GM18907 (cell line): ENCODE results near the gene CD99L2.
"Not testable (repeated sequence)": the region's sequence is repeated elsewhere in the genome, so short reads cannot be mapped to it uniquely, and the experiment has no call there.

Experiments used
- ATAC-seq: cut with Tn5 transposase; IDR thresholded peaks from one replicate; pipeline ENCODE4 v1.9.1; 2021; ENCODE audit warnings: mild to moderate bottlenecking, moderate library complexity; ENCODE audit not compliant: unreplicated experiment

Gene CD99L2

DNA sequence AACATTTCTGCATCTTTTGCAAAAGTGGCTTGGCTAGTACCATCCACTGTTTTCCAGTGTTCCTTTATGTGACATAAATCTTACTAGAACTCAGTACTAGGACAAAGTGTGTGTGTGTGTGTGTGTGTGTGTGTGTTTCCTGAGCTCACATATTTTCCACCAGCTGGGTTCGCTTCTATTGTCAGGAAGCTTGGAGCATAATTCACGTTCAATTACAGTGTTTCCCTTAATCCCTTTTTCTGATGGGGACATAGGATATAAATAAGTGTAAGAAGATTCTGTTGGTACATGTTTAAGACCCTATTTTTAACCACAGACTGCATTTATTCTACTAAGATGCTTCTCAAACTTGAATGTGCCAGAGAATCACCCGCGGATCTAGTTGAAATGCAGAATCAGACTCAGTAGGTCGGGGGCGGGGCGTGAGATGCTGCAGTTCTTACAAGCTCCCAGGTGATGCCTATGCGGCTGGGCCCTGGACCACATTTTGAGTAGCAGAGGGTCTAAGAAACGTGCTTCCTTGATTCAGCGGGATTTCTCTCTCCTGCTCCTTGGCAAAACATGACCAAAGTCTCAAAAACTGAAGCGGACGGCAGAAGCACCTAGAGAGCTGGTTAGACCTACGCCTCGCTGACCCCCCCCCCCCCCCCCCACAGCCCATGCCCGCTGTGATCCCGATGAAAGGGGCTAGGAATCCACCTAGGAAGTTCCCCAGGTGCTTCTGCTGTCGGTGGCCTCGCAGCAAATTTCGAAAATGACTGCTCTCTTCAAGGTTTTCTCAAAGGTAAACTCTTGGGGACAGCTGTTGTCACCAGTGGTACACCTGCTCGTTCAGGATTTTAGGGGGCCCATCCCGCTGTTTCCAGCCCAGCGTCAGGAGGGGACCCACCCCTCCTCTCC, 797 bp downstream of the CD99L2 start:
- ATAC-seq, result no peak

- no peak for ATAC-seq
Measured at GRCh38 chrX:150896632-150897031, 1.8 kb downstream of the CD99L2 start.

DNA sequence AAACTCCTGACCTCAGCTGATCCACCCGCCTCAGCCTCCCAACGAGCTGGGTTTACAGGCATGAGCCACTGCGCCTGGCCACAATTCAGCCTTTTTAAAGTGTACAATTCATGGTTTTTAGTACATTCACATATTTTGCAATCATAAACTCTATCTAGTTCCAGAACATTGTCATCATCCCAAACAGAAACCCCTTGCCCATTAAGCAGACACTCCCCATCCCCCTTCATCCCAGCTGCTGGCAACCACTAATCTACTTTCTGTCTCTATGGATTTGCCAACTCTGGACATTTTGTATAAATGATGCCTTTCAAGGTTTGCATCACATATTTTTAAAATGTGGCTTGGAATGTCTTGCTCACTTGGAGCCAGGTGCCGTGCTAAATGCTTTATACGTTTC, 4.5 kb downstream of the CD99L2 start:
- no peak for ATAC-seq

DNA sequence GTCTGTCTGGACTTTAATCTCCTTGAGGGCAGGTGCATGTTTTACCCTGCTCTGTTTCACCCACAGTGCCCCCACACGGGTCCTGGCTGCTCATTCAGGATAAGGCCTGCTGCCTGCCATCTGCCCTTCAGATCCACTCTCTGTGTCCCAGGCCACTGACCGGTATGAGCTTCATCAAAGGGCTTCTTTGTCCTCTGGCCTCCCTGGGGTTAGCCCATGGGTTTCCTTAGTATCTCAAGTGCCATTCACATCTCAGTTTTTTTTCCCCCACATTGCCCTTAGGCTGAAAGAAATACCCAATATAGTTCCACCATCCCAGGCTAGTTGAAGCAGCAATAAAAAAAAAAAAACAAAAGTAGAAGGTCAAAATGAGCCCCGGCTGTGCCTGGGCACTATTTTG, 9.3 kb downstream of the CD99L2 start:
- ATAC-seq, result no peak

- no peak for ATAC-seq
Measured at GRCh38 chrX:150887906-150888465, 10.5 kb downstream of the CD99L2 start.

DNA sequence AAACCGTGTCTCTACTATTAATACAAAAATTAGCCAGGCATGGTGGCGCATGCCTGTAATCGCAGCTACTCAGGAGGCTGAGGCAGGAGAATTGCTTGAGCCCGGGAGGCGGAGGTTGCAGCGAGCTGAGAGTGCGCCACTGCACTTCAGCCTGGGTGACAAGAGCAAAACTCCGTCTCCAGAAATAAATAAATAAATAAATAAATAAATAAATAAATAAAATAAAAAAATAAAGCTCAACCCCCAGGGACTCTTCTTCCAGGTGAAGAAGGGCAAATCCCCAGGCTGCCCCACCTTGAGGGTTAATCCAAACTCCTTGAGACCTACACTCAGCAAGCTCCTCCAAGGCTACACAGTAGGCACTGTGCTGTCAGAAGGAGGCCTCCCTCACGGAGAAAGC, 11.2 kb downstream of the CD99L2 start:
- ATAC-seq, result not testable (repeated sequence)

- ATAC-seq, result no peak
Measured at GRCh38 chrX:150886381-150886780, 12.1 kb downstream of the CD99L2 start.

- ATAC-seq, result no peak
Measured at GRCh38 chrX:150880808-150881165, 17.7 kb downstream of the CD99L2 start.

GRCh38 chrX:150879855-150880807, 18.3 kb downstream of the CD99L2 start:
- peak; percentile 81 for ATAC-seq

- ATAC-seq, result not testable (repeated sequence)
Measured at GRCh38 chrX:150875621-150876020, 22.8 kb downstream of the CD99L2 start.

DNA sequence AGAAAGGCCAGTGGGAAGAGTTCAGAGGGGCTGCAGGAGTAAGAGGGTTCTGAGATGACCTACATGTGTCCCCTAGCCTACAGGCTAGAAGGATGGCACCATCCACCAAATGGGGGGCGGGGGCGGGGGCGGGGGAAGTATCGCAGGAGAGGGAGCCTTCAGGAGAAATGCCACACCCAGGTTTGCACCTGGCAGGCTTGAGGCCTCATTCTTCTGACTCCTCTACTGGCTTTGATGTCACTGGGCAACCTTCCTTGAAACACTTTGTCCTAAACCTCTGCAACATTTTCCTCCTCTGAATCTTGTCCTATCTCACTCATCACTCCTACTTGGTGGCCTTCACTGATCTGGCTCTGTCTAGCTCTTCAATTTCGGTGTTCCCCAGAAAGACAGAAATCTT, 24.0 kb downstream of the CD99L2 start:
- no peak for ATAC-seq

DNA sequence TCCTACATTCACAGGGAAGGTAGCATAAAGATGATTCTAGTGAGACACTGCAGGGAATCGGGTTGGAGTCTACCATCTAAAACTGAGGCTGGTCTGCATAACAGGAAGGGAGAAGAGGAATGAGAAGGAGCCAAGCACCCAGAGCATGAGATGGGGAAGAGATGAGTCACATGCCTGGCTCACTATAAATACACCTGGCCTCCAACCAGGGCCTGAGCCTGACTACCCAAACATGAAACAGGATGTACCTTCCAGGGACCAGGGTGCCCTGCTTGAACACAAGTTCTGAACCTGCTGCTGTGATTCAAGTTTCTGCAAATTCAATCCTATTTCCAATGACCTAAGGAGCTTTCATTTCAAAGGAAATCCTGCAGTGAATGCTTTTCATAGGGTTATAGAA, 24.9 kb downstream of the CD99L2 start:
- peak; percentile 71 for ATAC-seq

DNA sequence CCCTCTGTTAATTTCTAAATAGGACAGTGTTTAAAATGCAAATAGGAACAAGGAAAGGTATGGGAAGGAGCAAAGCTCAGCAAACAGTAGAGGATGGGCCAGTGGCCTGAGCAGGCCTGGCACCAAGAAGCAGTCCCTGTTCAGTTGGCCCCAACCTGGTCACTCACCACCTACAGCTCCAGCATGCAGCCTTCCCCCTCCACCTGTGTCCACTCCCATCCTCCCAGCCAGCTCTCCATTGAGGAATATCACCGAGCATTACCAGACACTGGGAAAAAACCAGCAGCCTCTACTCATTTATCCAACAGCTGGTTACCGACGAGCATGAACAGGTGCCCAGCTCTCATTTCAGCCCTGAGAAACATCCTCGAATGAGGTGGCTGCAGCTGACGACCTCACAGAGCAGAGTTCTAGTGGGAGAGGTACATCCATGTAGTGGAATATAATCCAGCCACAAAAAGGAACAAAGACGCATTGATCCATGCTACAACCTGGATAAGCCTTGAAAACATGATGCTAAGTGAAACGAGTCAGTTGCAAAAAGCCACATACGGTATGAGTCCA, 25.6 kb downstream of the CD99L2 start:
- no peak for ATAC-seq

DNA sequence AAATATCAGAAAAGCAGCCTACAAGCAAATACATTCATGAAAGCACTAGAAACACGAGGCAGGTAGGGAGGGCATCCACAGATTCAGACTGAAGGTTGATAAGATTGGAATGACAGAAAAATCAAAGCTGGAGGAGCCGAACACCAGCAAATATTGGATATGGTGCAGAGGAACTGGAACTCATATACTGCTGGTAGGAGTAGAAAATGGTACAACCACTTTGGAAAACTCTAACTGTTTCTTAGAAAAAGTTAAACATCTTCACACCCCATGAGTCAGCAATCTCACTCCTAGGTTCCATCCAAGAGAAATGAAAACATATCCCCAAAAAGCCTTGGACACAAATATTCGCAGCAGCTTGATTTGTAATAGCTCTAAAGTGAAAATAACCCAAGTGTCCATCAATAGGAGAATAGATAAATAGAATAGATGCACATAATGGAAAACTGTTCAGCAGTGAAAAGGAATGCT, 27.1 kb downstream of the CD99L2 start:
- ATAC-seq, result peak; percentile 2

DNA sequence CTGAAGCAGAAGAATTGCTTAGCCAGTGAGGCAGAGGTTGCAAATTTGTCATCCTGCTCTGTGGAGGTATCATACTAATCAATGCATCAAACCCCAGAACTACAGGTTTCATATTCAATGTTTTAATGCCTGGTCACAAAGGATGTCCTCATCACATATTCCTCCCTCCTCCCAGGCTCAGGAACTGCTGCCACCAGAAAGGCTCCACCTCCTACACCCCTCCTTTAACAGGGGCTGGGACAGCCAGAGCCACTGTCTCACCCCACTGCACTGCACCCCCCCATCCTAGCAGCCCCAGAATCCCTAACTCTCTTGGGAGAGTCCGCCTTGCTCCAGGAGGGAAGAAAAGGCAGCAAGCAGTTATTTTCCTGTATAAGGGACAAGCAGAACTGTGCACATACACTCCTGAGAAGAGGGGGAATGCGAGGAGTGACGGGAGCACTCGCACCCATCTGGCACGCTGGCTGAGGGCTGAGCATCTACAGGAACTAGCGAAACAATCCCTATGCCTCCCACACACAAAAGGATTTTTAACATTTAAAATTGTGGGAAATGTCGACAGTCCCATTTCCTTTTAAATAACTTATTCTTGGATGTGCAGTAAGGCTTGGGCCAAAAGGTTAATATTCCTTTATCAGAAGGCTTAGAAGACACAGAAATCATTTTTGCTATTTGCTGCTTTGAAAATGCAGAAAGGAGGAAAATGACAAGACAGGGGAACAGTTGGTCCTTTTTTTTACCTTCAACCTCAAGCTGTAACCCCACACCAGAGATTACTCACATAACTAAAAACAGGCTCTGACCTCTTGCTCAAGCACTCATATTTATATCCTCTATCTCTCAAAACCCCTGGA, 27.8 kb downstream of the CD99L2 start:
- ATAC-seq, result peak; percentile 46

- no peak for ATAC-seq
Measured at GRCh38 chrX:150870029-150870428, 28.4 kb downstream of the CD99L2 start.

GRCh38 chrX:150869450-150869849, 29.0 kb downstream of the CD99L2 start:
- ATAC-seq, result no peak

DNA sequence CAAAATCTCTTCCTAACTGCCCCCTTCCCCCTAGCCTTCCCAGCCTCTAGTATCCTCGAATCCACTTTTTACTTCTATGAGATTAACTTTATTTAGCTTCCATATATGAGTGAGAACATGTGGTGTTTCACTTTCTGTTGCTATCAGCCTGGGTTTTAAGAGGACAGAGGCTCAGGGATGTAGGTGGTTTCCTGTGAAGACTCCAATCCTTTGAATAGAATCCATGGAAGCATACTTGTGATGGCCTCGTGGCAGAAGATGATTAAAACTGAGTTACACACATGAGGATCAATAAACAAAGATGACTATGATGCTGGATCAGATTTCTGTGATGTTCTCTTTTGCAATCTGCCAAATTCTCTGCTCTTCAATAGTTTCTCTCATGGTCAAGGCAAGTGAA, 29.8 kb downstream of the CD99L2 start:
- ATAC-seq, result no peak

DNA sequence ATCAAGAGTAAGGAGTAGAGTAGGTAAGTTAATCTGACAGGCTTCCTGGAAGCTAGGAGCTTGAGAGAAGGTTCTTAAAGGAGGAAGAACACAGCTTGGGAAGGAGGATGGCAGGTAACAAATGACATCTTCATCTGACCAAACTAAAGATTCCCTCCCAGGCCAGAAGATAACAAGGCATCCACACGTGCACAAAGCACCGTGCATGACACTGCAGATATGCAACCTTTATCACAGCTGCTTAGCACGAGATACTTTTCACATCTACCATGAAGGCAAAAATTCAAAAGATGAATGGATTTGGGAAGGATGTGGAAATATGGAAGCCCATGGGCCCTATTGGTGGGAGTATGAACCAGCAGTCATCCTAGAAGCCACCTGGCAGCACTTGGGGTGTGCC, 34.3 kb downstream of the CD99L2 start:
- ATAC-seq, result no peak

GRCh38 chrX:150863191-150863590, 35.3 kb downstream of the CD99L2 start:
- no peak for ATAC-seq
